Daoy (cell line): Measurements from ENCODE around the gene H3-3A. TPM values are rescaled to one million over a fixed set of nuclear protein-coding genes. Genes with fewer than 3 reads are reported as not detected.

Experiments used
- DNase-seq: peaks from one replicate; pipeline ENCODE4 v3.0.0-alpha.2; 2015; ENCODE audit warnings: low read depth
- total RNA-seq: library from RNA; depleted of rRNA; stranded (reverse); fragments of >200 nt; shearing (Covaris generic); gene quantifications from 2 replicates; pipeline ENCODE4 v1.2.3, GENCODE V29; 2014

H3-3A gene
- total RNA-seq, 1 experiment from 2014 or later: 266 TPM

DNA sequence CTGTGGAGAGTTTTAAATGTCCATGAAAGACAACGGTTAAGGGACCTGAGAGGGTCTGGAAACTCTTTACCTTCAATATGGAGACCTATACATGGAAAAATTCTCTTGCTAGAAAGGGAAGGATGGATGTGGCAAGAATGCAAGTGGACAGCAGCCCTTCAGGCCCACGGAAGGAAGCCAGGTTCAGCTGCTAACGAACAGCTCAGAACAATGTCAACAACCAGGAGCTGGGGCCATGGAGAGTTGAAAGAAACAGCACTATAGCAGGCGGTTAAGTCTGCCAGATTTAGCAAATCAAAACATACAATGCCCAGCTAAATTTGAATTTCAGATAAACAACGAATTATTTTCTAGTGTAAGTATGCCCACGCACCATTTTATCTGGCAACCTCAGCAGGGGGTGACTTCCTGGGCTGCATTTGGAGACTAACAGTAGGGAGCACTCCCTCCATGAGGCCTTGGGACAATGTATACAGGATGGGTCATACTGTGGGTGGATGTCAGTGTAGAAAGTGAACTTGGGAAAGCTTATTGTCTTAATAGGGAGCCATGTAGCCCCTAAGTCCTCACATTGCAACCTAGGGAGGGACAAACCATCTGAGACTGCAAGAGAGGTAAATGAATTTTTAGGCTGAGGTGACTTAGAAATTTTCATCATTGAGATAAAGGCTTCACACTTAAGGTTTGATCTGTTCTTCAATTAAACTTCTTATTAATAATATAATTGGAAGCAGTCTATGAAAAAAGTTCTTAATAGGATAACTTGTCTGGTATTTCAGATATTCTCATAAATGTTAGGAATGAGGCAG is 7.8 kb upstream of the H3-3A start:
- DNase-seq: peak; percentile 9

DNA sequence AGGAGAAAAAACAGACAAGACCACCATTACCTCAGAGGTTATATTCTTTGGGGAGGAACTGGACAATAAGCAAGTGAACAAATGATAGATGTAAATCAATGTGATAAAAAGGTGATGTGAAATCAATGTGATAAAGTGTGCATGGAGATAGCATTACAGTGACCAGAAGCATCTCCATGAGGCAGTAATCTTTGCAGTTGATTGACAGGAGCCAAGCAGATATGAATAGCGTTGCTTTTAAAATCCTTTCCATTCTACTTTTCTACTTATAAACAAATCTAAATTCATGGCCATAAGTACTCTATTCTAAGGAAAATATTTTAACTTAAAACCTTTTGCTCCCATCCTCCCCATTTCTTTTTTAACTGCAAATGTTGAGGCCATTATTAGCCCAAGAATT is 2.8 kb upstream of the H3-3A start:
- no peak for DNase-seq

DNA sequence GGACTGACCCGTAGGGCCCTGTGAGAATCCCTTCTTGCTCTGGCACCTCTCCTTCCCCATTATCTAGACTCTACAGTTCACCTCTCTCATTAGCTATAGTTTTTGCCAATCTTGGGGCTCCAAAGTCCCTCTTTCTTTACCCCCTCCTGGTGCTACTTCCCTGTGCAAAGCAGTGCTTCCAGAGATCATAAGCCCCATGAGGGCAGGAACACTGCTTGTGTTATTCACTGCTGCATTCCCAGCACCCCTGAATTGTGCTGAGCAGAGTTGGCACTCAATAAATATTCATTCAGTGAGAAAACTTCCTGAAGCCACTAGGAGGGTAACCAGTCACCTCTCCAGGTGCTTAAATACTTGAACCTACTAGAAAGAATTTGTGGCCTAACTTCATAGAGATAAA is 2.1 kb upstream of the H3-3A start:
- no peak for DNase-seq

DNA sequence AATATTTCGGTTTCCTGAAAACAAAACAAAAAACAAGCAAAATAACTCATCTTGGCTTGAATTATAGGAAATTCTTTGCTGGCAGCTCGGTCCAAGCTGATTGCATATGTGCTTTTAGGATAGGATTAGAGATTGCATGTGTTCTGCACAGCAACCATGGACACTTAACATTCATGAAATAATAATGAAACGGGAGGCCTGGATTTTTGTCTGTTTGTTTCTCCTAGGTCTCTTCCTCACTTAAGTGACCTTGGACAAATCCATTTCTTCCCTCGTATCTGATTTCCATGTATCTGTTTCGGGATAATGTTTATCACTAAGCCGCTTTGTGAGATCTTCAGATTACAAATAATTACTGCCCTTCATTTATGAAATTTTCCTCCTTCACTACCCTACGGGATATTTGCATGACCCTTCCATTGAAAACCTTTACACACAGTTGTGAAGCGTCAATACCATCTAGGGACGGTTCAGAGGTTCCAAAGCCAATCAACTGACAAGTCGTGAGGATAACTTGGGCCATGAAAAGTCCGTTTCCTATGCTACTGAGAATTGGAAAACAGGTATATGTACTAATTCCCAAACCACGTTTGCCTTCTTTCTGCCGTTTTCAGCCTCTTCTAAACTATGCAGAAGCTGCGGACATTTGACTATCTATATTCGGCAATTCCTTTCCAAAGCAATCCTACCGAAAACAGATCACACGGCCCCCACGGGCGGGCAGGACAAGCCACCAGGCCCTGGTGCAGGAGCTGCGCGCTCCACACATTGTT is 1.3 kb upstream of the H3-3A start:
- DNase-seq: no peak

DNA sequence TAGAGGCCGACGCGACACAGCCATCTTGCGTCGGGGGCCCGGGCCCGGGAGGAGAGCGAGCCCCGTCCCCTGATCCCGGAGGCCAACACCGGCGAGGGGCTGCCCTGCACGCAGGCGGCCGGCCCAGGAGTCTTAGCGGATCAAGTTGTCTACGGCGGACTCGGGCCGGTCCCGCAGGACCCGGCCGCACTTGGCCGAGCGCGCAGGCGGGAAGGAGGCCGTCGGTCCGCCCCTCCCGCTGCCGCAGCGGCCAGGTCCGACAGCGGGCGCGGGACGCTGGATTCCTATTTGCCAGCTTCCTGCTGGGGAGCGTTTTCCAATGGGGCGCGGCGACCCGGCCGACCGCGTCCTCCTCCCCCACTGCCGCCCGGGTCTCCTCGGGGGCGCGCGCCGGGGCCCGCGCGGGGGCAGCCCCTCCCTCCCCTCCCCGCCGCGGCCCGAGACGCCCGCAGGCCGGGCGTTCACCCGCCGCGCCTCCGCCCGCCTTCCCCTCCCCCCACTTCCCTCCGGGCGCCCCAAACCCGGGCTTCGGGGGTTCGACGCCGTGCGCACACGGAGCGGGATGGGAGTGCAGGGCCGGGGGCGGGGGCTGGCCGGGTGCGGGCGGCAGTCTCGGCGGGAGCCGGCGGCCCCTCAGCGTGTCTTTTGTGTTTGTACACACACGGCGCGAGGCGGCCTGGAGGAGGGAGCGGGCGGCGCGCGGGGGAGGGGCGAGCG is 517 bp upstream of the H3-3A start:
- DNase-seq: peak; percentile 89

DNA sequence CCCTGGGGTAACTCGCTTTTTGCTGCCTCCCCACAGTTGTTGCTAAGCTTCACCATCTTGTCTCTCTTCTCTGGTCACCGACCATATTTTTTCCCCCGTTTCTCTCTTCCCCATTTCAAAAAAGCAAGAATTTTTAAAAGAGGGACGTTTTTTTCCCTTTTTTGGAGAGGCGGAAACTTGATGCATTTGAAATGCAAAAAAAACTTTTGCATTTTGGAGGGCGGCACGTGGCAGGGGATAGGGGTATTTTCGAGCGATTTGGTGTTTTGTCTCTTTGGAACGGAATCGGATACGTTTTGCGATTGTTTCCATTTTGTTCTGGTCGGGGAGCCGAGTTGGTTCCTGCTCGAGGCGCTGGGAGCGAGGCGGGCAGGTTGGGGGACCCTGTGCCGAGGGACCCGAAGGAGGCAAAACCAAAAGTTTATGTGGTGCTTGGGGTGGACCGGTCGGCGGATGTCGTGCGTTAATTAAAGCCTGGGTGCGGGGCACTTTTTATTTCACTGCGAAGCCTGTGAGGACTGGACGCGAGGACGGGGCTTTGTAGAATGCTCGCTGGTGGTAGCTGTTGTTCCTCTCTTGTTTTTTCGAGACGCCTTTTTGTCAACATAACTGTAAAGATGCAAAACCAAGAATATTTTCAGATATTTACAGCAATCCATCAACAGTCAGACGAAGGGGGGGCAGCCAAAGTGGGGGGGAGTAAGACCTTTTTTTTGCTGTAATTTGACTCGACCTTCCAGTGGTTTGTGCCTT is 884 bp downstream of the H3-3A start:
- DNase-seq: peak; percentile 50

DNA sequence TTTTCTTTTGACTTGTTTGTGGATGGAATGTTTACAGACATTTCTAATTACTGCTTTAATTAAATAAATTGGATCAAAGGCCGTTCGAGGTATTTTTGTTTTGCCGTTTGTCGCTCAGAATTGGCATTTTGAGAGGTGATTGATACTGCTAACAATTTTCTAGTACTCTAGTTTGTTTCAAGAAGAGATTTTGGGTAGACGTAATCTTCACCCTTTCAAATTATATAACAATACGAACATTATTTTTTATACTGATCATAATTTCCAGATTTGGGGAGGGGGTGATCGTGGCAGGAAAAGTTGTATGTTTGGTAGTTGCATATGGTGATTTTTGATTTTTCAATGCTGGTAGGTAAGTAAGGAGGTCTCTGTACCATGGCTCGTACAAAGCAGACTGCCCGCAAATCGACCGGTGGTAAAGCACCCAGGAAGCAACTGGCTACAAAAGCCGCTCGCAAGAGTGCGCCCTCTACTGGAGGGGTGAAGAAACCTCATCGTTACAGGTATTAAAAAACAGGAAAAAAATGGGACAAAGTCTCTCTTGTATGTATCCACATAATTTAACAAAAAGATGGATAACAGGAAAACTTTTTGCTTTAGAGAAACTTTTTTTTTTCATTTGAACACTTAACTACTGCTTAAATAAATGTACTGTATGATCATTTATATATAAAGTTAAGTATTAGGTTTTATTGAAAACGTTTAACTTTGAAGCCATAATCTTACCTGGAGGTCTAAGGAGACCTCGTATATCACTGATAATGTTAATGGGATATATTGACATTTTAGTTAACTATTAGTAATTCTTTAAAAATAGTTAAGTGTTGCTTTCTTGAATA is 1.7 kb downstream of the H3-3A start:
- DNase-seq: no peak

DNA sequence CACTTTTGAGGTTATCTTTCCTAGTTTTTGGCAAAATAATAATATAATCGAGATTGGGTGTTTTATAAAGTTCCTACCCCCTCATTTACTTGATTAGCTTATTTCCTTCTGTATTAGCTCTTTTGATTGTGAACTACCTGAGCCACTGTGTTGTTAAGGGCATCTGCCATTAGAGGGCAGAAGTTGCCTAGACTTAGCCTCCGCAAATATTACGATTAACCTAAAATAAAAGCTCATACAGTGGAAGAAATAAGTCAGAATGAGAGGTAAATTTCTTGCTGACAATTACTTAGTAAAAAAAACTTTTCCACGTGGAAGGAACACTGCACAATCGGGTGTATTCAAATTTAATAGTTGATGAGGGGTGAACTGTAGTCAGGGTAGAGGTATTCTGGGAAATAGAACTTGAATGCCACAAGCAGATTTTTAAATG is 2.3 kb downstream of the H3-3A start:
- peak; percentile 48 for DNase-seq

DNA sequence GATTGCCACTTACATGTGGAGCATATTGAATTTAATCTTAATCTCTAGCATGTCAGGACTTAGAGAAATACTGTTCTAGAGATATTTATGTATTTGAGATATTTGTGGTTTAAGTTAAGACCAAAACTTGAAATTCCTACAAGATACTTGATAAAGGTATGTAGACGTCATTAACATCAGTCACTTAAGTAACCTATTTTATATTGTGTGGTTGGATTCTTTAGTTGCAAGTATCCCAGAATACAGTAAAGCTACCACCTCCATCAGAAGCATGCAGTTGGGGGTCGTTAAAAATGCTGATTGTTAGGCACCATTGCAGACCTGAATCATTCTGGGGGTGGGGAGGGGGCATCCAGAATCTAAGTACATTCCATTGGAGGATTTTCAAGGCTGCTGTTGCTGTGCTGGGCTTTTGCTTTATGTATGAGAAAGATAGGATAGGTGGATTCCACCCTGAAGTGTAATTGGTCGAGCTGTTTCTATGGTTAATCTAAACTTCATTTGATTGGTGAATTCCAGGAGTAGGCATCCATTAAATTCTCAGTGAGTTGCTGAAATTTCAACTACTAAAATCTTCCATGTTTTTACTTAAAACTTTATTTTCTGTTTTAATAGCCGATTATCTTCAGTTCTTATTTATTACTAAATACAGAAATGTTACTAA is 4.0 kb downstream of the H3-3A start:
- DNase-seq: no peak

DNA sequence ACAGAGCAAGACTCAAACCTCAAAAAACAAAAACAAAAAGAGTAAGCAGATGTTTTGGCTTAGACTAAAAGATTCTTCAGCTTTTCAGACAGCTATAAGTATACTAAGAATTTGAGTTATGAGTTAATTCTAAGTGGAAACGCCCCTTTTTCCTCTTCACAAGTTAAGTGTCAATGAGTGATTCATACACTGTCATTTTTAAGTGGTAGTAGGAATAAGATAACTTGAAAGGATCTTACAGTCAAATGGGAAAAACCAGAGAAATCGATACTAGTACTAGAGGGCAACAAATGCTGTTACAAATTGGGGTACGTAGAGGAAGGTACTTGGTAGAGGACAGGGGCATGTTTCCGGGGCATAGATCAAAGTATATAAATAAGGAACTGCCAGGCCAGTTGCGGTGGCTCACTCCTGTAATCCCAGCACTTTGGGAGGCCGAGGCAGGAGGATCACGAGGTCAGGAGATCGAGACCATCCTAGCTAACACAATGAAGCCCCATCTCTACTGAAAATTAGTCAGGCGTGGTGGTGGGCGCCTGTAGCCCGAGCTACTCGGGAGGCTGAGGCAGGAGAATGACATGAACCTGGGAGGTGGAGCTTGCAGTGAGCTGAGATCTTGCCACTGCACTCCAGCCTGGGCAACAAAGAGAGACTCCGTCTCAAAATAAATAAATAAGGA is 7.4 kb downstream of the H3-3A start:
- DNase-seq: no peak

DNA sequence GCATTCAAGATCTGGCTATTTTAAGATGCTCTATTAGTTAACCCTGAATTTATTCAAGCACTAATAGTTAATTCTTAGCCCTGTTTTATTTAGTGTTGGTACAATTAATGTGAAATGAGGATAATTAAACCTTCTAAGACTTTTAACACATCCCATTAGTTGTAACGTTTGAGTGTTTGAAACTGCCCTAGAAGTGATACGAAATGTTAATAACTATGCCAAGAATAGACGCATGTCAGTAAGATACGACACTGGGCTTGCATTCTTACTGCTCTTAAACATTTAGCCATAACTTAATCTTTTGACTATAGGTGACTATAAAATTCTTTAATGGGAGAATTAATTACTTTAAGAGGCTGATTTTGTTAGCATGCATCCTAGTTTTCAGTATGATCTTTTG is 9.8 kb downstream of the H3-3A start:
- no peak for DNase-seq

DNA sequence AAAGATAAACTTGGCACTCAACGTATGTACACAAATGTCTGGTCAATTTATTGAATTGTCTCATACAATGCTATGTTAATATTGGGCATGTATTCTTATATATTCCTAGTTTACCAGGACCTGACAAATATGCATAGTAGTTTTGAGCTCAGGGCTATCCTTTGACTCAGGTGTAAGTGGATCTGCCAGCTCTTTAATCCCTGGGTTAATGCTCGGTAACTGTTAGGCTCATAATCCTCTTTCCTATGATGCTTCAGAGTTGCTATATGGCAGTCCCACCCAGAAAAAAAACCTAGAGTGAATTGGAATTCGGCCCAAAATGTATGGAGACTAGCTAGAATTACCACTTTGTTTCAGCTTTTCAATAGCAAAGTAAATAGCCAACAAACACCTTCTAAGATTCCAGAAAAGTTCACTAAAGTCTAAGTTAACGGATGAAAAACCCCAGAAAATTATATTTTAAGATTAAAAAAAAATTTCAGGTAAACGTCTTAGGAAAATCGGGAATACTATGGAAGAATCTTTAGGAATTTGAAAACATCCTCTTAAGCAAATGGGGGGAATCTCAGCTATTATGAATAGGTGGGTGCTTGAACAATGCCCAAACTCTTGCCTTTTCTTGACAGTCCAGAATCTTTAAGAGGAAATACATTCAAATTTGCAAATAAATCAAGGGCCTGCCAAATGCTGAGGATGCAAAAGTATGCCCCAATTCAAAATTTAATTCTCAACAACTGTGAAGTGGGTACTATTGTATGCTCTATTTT is 10.9 kb downstream of the H3-3A start:
- DNase-seq: no peak

DNA sequence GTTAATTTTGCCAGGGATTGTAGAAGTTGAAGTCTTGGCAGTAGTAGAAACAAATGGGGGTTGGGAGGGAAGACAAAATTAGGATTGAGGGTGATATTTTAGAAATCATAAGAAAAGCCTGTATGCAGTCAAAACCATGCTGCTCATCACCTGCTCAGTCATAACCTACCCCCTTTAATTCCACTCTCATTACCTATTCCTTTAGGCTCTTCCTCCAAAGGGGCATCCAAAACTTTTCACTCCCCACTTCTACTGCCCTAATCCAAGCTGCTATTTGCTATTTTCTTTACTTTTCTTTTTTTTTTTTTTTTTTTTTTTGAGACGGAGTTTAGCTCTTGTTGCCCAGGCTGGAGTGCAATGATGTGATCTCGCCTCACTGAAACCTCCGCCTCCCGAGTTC is 11.5 kb downstream of the H3-3A start:
- no peak for DNase-seq

DNA sequence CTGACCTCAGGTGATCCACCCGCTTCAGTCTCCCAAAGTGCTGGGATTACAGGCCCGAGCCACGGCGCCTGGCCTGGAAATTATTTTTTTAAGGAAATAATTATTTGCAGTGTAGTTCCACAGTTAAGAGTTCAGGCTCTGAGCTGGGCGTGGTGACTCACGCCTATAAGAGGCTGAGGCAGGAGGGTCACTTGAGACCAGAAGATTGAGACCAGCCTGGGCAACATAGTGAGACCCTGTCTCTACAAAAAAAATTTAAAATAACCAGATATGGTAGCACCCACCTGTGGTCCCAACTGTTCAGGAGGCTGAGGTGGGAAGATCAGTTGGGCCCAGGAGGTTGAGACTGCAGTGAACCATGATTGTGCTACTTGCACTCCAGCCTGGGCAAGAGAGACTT is 13.9 kb downstream of the H3-3A start:
- no peak for DNase-seq

DNA sequence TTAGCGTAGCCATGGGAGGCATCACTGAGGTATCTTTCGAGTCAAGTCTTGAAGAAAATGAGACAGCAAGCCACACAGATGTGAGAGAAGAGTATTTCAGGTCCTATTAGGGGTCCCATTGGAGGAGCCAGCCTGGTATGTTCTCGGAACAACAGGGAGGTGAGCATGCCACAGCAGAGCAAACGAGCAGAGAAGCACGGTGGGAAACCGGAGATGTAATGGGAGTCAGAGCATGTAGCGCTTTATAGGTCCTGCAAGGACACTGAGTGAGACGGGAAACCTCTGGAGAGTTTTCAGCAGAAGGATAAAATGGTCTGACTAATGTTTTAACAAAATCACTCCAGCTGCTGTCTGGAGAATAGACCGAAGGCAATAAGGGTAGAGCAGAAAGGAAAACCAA is 15.9 kb downstream of the H3-3A start:
- no peak for DNase-seq

DNA sequence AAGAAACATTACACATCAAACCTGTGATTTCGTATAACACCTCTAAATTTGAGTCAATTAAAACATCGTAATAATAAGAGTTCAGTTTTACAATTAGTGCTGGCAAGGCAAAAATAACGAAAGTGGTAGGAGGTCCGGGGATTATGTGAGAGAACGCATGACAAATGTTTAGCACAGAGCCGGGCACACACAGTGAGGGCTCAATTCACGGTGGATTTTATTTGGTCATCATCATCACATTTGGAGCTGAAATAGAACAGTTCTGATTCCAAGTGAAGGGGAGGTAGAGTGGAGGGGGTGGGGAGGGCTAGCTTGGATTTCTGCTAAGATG is 20.0 kb downstream of the H3-3A start:
- no peak for DNase-seq

DNA sequence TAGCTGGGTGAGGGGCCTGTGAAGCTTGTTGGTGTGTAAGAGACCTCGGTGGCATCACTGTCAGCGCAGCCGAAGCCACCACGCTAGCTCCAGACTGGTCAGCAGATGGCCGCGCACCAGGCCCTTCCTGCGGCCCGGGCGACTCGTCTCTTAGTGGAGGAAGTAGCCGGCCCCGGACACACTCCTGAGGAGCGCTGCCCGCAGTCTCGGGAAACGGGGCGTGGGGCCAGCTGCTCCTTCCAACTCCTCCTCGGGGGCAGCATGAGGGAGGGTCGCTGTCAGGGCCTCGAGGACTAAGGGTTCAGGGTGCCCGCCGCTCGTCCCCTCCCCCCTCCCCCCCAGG is 20.4 kb downstream of the H3-3A start:
- DNase-seq: peak; percentile 42

DNA sequence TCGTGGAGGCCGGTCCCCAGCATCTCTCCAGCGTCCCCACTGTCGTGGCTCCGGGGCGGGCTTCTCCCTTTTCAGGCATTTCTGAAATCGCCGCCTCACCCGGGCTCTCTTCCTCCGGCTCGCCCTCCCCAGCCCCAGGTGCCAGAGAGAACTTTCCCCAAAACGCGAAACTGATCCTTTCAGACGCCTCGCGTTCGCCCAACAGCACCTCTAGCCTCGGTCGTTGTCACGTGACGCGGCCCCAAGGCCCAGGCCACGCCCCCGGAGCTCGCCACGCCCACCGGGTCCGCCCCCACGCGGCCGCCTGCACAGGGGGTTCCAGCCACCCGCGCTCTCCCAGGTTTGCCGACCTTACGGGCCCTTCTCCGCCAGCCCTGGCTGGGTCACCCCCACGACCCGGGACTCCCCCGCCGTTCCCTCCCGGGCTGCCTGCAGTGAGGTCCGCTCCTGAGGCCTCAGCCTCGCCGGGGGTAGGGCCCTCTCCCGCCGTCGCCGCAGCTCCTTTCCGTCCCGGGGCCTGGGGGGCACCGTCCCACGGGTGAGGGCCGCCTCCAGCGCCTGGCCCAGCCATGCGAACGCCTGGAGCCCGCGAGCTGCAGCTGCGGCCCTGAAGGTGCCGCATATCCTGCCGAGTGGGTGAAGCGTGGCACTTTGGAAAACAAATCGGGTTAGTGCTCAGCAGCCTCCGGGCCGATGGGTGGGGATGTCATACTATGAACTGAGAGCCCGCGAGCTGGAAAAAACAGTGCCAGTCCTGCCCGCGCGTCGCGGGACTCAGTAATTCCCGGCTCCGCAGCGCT is 21.0 kb downstream of the H3-3A start:
- DNase-seq: peak; percentile 90
